SK-N-SH treated with all-trans-retinoic acid at 6 μM for 48 hours (cell line): Measurements from ENCODE around the gene CDKN3.

Experiments
- CREB5 ChIP-seq: fragments of 250-450 bp; sonication (Bioruptor Pico); IDR thresholded peaks from 2 replicates; pipeline ENCODE4 v1.5.1; 2020; ENCODE audit warnings: low read depth, mild to moderate bottlenecking, moderate library complexity
- TF ChIP-seq, protein P1 (sequence below): fragments of 250-450 bp; sonication (Bioruptor Pico); IDR thresholded peaks from 2 replicates; pipeline ENCODE4 v1.8.0; 2020; ENCODE audit warnings: mild to moderate bottlenecking, moderate library complexity, borderline replicate concordance

GRCh38 chr14:54377501-54377900, 19.3 kb upstream of the CDKN3 start:
- TF ChIP-seq CREB5: no peak
- TF ChIP-seq, protein P1, sequence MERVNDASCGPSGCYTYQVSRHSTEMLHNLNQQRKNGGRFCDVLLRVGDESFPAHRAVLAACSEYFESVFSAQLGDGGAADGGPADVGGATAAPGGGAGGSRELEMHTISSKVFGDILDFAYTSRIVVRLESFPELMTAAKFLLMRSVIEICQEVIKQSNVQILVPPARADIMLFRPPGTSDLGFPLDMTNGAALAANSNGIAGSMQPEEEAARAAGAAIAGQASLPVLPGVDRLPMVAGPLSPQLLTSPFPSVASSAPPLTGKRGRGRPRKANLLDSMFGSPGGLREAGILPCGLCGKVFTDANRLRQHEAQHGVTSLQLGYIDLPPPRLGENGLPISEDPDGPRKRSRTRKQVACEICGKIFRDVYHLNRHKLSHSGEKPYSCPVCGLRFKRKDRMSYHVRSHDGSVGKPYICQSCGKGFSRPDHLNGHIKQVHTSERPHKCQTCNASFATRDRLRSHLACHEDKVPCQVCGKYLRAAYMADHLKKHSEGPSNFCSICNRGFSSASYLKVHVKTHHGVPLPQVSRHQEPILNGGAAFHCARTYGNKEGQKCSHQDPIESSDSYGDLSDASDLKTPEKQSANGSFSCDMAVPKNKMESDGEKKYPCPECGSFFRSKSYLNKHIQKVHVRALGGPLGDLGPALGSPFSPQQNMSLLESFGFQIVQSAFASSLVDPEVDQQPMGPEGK (CRISPR knock-in tag): no peak
